ENCODE measurements around the gene TPRX2. TPM values are rescaled to one million over a fixed set of nuclear protein-coding genes. Genes with fewer than 3 reads are reported as not detected.

TPRX2 gene
- total and polyA plus RNA-seq, 2 experiments from 2014 or later, result not detected

GRCh38 chr19:47836038-47836437, 23.0 kb upstream of the TPRX2 start (continued):
- TF ChIP-seq ZNF462 (CRISPR knock-in tag; IDR thresholded peaks at IDR 0.05) (no peak), EZH2phosphoT487 (IDR thresholded peaks at IDR 0.05; ENCODE audit: unreplicated experiment) (no peak)

- Mint-ChIP-seq H3K27me3 (ENCODE audit: insufficient read depth, low read depth, poor library complexity) (peaks cover 11% of the 10 kb centered on the region), H3K4me1 (peaks cover 16% of the 10 kb centered on the region), H3K27ac (no peak overlapping the region), H3K36me3 (ENCODE audit: low read depth) (peaks cover 3% of the 10 kb centered on the region; the same call in 1 of the 3 replicates), H3K4me3 (no peak overlapping the region), H3K9me3 (no peaks in the 10 kb centered on the region)
- H3K9me2 ChIP-seq (ENCODE audit: insufficient read depth), result no peaks in the 10 kb centered on the region; the same call in 1 of the 2 replicates
- H3K36me3 ChIP-seq (ENCODE audit: insufficient read depth), result no peaks in the 10 kb centered on the region
- ATAC-seq (peak; percentile 14; the same call in 2 of the 3 replicates), DNase-seq (ENCODE audit: low spot score) (no peak)
- no peaks in the 10 kb centered on the region for H4K20me1 ChIP-seq (replicated peaks; ENCODE audit: insufficient read depth)
- peaks cover 10% of the 10 kb centered on the region for H3F3A ChIP-seq (replicated peaks; ENCODE audit: low read depth)
- peak overlapping the region; percentile 69; the same call in 1 of the 2 replicates for H2AFZ ChIP-seq
- no peaks in the 10 kb centered on the region for H3K79me2 ChIP-seq (replicated peaks; ENCODE audit: insufficient read depth)
- H3K27me3 ChIP-seq (ENCODE audit: insufficient read depth), result no peaks in the 10 kb centered on the region
- no peak overlapping the region for H3K4me3 ChIP-seq
- peak overlapping the region; percentile 55; the same call in 1 of the 2 replicates for H3K4me2 ChIP-seq
- no peak overlapping the region for H3K27ac ChIP-seq (ENCODE audit: low read depth)
- peaks cover 8% of the 10 kb centered on the region for H3K4me1 ChIP-seq (ENCODE audit: insufficient read depth)
- TF ChIP-seq ZNF114 (CRISPR knock-in tag; IDR thresholded peaks at IDR 0.05) (no peak), JUNB (IDR thresholded peaks at IDR 0.05; ENCODE audit: unreplicated experiment) (no peak), REST (IDR thresholded peaks at IDR 0.05; ENCODE audit: unreplicated experiment) (no peak), EZH2 (IDR thresholded peaks at IDR 0.05; ENCODE audit: low read depth, unreplicated experiment) (no peak), ETS1 (IDR thresholded peaks at IDR 0.05) (no peak)
These were observed 19.6 kb upstream of the TPRX2 start for GRCh38 chr19:47839411-47839810.

All from GM23338 (cell line).